DND-41 (cell line): ENCODE measurements around the gene SCAMP3.

Experiments
- ATAC-seq: fragments of 200-7000 bp; cut with Tn5 transposase; 3 replicates; pipeline ENCODE4 v1.9.1; 2021; ENCODE audit warnings: low read depth; ENCODE audit not compliant: insufficient read depth
- DNase-seq: peaks from one replicate; pipeline ENCODE4 v3.0.0-alpha.2; 2020
- H2AFZ ChIP-seq: 2 replicates; pipeline ENCODE4 v1.6.0; 2012; ENCODE audit warnings: low read depth, low read length
- H3K27ac ChIP-seq: 2 replicates; pipeline ENCODE4 v1.5.1; 2012; ENCODE audit warnings: low read length, inconsistent platforms
- H3K27me3 ChIP-seq: fragments of 200-600 bp; sonication (generic); 2 replicates; pipeline ENCODE4 v1.6.0; 2012; ENCODE audit warnings: low read length, mild to moderate bottlenecking, inconsistent platforms; ENCODE audit not compliant: insufficient read depth, poor library complexity
- H3K36me3 ChIP-seq: 2 replicates; pipeline ENCODE4 v1.5.1; 2012; ENCODE audit warnings: low read length, inconsistent platforms; ENCODE audit not compliant: insufficient read depth
- H3K4me1 ChIP-seq: 2 replicates; pipeline ENCODE4 v1.5.1; 2012; ENCODE audit warnings: mild to moderate bottlenecking, low read length; ENCODE audit not compliant: insufficient read depth
- H3K4me2 ChIP-seq: 2 replicates; pipeline ENCODE4 v1.6.0; 2012; ENCODE audit warnings: mild to moderate bottlenecking, moderate library complexity, low read length, inconsistent platforms; ENCODE audit not compliant: insufficient read depth
- H3K4me3 ChIP-seq, 2 experiments: fragments of 200-600 bp in 1 of 2; shearing (Covaris generic) in 1 of 2; 2 replicates each; pipeline ENCODE4 v1.5.1; 2012 to 2016; ENCODE audit warnings: inconsistent platforms in 2 of 2, low read length in 2 of 2, mild to moderate bottlenecking in 2 of 2, low read depth in 1 of 2, moderate library complexity in 1 of 2
- H3K79me2 ChIP-seq: 2 replicates; pipeline ENCODE4 v1.6.0; 2012; ENCODE audit warnings: low read length, inconsistent platforms; ENCODE audit not compliant: insufficient read depth
- H3K9ac ChIP-seq: 2 replicates; pipeline ENCODE4 v1.6.0; 2012; ENCODE audit warnings: low read depth, mild to moderate bottlenecking, inconsistent platforms, low read length, moderate library complexity
- H3K9me3 ChIP-seq: 2 replicates; pipeline ENCODE4 v1.5.1; 2012; ENCODE audit warnings: low read length, moderate library complexity, mild to moderate bottlenecking, inconsistent platforms; ENCODE audit not compliant: insufficient read depth, severe bottlenecking
- H4K20me1 ChIP-seq: 2 replicates; pipeline ENCODE4 v1.6.0; 2012; ENCODE audit warnings: low read length; ENCODE audit not compliant: insufficient read depth
- EZH2 ChIP-seq: IDR thresholded peaks from 3 replicates; pipeline ENCODE4 v1.6.1; 2012; ENCODE audit warnings: borderline replicate concordance, low read depth, mild to moderate bottlenecking, moderate library complexity, low read length, inconsistent platforms; ENCODE audit not compliant: severe bottlenecking
- TF ChIP-seq, protein P1 (sequence below): IDR thresholded peaks from 2 replicates; pipeline ENCODE4 v1.5.1; 2012; ENCODE audit warnings: borderline replicate concordance, low read length, moderate library complexity, mild to moderate bottlenecking; ENCODE audit not compliant: poor library complexity, severe bottlenecking; ENCODE audit errors: extremely low read depth

Gene SCAMP3

DNA sequence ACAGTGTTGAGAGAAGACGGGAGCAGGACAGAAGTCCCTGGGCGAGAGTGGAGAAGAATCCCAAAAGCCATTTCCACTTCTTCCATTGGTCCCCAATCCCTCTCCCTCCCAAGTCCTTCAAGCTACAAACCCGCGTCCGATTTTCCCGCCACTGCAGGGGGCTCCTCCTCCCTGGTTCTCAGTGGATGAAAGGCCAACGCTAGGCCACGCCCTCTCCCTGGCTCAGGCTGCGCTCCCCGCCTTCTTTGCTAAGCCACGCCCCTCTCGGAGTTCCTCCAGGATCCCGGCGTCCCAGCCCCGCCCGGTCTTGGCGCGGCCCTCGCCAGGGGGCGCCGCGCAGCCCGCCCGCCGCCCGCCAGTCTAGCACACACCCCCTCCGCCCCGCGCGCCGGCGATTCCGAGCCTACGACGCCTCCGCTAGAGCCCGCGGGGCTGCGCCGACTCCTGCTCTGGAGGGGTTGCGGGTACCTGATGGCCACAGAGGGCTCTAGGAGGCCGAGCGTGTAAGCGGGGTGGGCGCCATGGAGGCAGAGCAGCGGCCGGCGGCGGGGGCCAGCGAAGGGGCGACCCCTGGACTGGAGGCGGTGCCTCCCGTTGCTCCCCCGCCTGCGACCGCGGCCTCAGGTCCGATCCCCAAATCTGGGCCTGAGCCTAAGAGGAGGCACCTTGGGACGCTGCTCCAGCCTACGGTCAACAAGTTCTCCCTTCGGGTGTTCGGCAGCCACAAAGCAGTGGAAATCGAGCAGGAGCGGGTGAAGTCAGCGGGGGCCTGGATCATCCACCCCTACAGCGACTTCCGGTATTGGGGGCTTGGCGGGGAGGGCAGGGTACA is 15.1 kb upstream of the SCAMP3 start, which contains the start of gene HCN3:
Gene HCN3 (plus strand): TSS at position 394 of the 832 bp plus-strand sequence. CDS start 128 bp downstream, at position 522.
- Histone ChIP-seq H3K9ac (peak within 1 kb of the TSS; percentile 56), H2AFZ (peak within 1 kb of the TSS; percentile 73), H3K36me3 (peaks cover under 1% of the 10 kb centered on the region; the same call in 1 of the 2 replicates), H3K79me2 (peaks cover 16% of the 10 kb centered on the region), H3K27me3 (no peaks in the 10 kb centered on the region), H3K9me3 (no peaks in the 10 kb centered on the region), H3K4me2 (peak within 1 kb of the TSS; percentile 100), H3K27ac (peak within 1 kb of the TSS; percentile 43), H3K4me1 (peaks cover 44% of the 10 kb centered on the region), H4K20me1 (peaks cover 16% of the 10 kb centered on the region), H3K4me3 (peak within 1 kb of the TSS; percentile 43 to 78; a peak in 3 of 4 replicates)
- ATAC-seq (peak; percentile 73), DNase-seq (peak; percentile 97)
- TF ChIP-seq, protein P1, sequence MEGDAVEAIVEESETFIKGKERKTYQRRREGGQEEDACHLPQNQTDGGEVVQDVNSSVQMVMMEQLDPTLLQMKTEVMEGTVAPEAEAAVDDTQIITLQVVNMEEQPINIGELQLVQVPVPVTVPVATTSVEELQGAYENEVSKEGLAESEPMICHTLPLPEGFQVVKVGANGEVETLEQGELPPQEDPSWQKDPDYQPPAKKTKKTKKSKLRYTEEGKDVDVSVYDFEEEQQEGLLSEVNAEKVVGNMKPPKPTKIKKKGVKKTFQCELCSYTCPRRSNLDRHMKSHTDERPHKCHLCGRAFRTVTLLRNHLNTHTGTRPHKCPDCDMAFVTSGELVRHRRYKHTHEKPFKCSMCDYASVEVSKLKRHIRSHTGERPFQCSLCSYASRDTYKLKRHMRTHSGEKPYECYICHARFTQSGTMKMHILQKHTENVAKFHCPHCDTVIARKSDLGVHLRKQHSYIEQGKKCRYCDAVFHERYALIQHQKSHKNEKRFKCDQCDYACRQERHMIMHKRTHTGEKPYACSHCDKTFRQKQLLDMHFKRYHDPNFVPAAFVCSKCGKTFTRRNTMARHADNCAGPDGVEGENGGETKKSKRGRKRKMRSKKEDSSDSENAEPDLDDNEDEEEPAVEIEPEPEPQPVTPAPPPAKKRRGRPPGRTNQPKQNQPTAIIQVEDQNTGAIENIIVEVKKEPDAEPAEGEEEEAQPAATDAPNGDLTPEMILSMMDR: peak; percentile 82
- TF ChIP-seq EZH2: no peak

DNA sequence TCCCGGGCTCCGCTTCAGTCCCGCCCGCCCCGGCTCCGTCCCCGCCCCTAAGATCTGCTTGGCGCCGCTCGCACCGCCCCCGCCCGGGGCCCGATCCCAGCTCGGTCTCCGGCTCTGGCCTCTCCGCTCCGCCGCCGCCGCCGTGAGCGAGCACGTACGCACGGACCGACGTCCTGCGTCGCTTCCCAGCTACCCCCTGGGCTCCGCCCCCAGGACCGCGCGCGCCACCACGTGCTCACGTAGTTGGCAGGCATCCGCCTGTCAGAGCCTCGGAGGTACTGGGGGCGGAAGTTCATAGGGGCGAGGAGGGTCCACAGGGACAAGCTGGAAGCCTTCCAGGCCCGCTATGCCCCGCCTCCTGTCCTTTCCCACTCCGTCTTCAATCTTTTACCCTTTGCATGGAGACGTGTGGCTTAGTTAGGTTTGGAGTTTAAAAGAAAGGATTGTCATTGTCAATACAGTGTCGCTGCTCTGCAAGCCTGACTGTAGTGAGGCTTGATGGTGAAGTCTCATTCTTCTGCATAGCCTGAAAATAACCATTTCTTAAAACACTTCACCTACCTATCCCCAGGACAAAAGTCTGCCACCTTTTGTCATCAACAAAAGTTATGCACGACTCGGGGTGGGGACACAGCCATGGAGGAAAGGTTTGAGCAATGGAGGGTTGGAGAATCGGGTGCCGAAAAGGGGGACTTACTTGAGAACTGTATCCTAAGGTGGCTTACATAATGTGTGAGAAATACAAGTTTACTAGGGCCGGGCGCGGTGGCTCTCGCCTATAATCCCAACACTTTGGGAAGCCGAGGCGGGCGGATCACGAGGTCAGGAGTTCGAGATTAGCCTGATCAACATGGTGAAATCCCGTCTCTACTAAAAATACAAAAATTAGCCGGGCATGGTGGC is 11.4 kb upstream of the SCAMP3 start, which contains the start of gene CLK2:
Gene CLK2 (minus strand): TSS at position 162 of the 903 bp plus-strand sequence. CDS start 2,527 bp downstream, outside the sequence.
- Histone ChIP-seq H3K4me1 (peaks cover 53% of the 10 kb centered on the region), H4K20me1 (peaks cover 27% of the 10 kb centered on the region; the same call in 1 of the 2 replicates), H3K27me3 (no peaks in the 10 kb centered on the region), H3K4me2 (peak within 1 kb of the TSS; percentile 97), H3K36me3 (peaks cover 31% of the 10 kb centered on the region), H3K27ac (peak within 1 kb of the TSS; percentile 84), H3K79me2 (peaks cover 45% of the 10 kb centered on the region), H3K4me3 (peak within 1 kb of the TSS; percentile 32 to 61; a peak in 3 of 4 replicates), H3K9ac (peak within 1 kb of the TSS; percentile 65), H2AFZ (peak within 1 kb of the TSS; percentile 70), H3K9me3 (no peaks in the 10 kb centered on the region)
- DNase-seq (peak; percentile 98), ATAC-seq (peak; percentile 83)
- no peak for TF ChIP-seq EZH2
- TF ChIP-seq, protein P1: no peak

DNA sequence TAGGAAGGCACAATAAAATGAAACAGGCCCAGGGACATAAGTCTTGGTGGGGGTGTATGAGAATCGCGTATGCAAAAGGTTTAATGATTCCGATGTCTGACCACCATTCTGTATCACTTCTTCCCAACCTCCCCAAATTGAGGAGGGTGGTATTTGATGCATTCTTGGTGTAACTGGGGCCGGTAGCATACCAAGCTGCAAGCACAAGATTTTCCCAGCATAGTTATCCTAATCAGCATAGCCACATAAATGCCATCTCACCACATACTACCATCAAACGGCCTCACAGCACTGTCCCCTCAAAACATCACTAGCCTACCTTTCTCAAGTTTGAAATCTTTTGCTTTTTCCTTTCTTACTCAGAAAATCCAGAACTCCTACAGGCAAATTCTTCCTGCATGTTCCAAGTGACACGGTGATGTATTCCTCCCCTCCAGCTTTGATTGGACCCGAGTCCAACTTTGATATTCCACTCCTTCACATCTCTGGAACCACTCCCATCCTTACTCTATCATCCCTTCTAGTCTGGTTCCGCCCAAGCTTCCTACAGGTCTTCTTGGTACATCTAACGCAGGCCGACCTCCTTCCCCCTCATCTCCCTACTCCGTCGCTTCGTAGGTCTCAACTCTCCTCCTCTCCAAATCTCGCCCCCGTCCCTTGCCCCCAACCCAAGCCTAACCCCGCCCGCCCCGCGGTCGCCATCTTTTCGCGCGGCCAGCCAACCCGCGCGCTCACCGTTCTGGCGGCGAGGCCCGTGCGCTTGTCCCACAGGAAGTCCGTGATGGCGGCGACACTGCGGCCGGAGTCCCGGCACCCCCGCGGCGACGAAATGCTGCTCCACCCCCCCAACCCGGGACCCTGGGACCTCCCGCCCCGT is 10.5 kb upstream of the SCAMP3 start:
- H2AFZ ChIP-seq: peak overlapping the region; percentile 12
- H3K9ac ChIP-seq: peak overlapping the region; percentile 65
- H3K79me2 ChIP-seq: peaks cover 45% of the 10 kb centered on the region
- H3K4me1 ChIP-seq: peaks cover 44% of the 10 kb centered on the region
- H3K36me3 ChIP-seq: peaks cover 40% of the 10 kb centered on the region
- H3K9me3 ChIP-seq: no peaks in the 10 kb centered on the region
- H3K27me3 ChIP-seq: no peaks in the 10 kb centered on the region
- TF ChIP-seq, protein P1: no peak
- TF ChIP-seq EZH2: no peak
- H3K4me2 ChIP-seq: peak overlapping the region; percentile 71
- peak overlapping the region; percentile 32 to 61; a peak in 3 of 4 replicates for H3K4me3 ChIP-seq
- ATAC-seq (peak; percentile 47), DNase-seq (peak; percentile 72)
- peak overlapping the region; percentile 84 for H3K27ac ChIP-seq
- peaks cover 27% of the 10 kb centered on the region; the same call in 1 of the 2 replicates for H4K20me1 ChIP-seq
